Calu3 (cell line): Measurements from ENCODE around the gene SLC39A10. TPM values are rescaled to one million over a fixed set of nuclear protein-coding genes. Genes with fewer than 3 reads are reported as not detected.

Source experiments
- BruUV-seq: library from RNA; stranded (reverse); fragments of 400-500 nt; replicated peaks from 2 replicates; lab custom pipeline; 2021; lab: Mats Ljungman, UMichigan
- CTCF ChIA-PET: fragments of 300-600 bp; sonication (Branson Sonifier 250); formaldehyde crosslinking; loops from one replicate; lab custom pipeline; 2022; ENCODE audit warnings: antibody characterized with exemption; lab: Charles Lee
- DNase-seq: peaks from one replicate; pipeline ENCODE4 v3.0.0; 2022
- H3K27ac Mint-ChIP-seq: one replicate; pipeline ENCODE4 v1.8.0; 2022; ENCODE audit warnings: mixed read lengths; ENCODE audit not compliant: unreplicated experiment
- H3K27me3 Mint-ChIP-seq: one replicate; pipeline ENCODE4 v1.8.0; 2022; ENCODE audit warnings: mixed read lengths; ENCODE audit not compliant: unreplicated experiment
- H3K36me3 Mint-ChIP-seq: one replicate; pipeline ENCODE4 v1.8.0; 2022; ENCODE audit warnings: mild to moderate bottlenecking, moderate library complexity, mixed read lengths; ENCODE audit not compliant: insufficient read depth, unreplicated experiment
- H3K4me1 Mint-ChIP-seq: one replicate; pipeline ENCODE4 v1.8.0; 2022; ENCODE audit warnings: mild to moderate bottlenecking, low read depth, mixed read lengths; ENCODE audit not compliant: unreplicated experiment
- H3K4me3 Mint-ChIP-seq: one replicate; pipeline ENCODE4 v1.8.0; 2022; ENCODE audit warnings: mild to moderate bottlenecking, low read depth, moderate library complexity, mixed read lengths; ENCODE audit not compliant: unreplicated experiment
- H3K9me3 Mint-ChIP-seq: one replicate; pipeline ENCODE4 v1.8.0; 2022; ENCODE audit warnings: low read depth, mixed read lengths; ENCODE audit not compliant: unreplicated experiment
- CTCF ChIP-seq: fragments of 200-600 bp; IDR thresholded peaks from one replicate; pipeline ENCODE4 v1.8.0; 2022; ENCODE audit warnings: antibody characterized with exemption; ENCODE audit not compliant: unreplicated experiment
- intact Hi-C: fragments of 100-400 bp; cut with micrococcal nuclease; formaldehyde crosslinking; loops from one replicate; pipeline ENCODE4 v1.10.0; 2022; ENCODE audit not compliant: unreplicated experiment
- total RNA-seq: library from RNA; stranded (reverse); gene quantifications from 2 replicates; pipeline ENCODE4 v1.2.3, GENCODE V29; 2022

SLC39A10 gene
- total RNA-seq, 1 experiment from 2014 or later = 133 TPM

GRCh38 chr2:195657634-195658540 lies 861 bp downstream of the SLC39A10 start:
- TSS peak; percentile 74 for BruUV-seq
- no peaks in the 10 kb centered on the region for H3K9me3 Mint-ChIP-seq
- peaks cover 40% of the 10 kb centered on the region for H3K36me3 Mint-ChIP-seq
- TF ChIP-seq CTCF = no peak
- H3K4me1 Mint-ChIP-seq = peaks cover 28% of the 10 kb centered on the region
- intact Hi-C loops = loop anchor here (1.0 to 5.0 kb wide), 2 partner anchors 45 to 66 kb away; no protein-coding TSS in a partner anchor
- H3K27ac Mint-ChIP-seq = peak overlapping the region; percentile 99
- no peaks in the 10 kb centered on the region for H3K27me3 Mint-ChIP-seq
- peak overlapping the region; percentile 97 for H3K4me3 Mint-ChIP-seq
- peak; percentile 53 for DNase-seq
- CTCF ChIA-PET = interaction anchor here (0.6 to 1.7 kb wide), 3 partner anchors 82 to 1453 kb away, joined by 3 to 14 read pairs (median 4); no protein-coding TSS in a partner anchor

GRCh38 chr2:195658541-195658890 lies 1.5 kb downstream of the SLC39A10 start:
- H3K9me3 Mint-ChIP-seq = no peaks in the 10 kb centered on the region
- TF ChIP-seq CTCF = no peak
- intact Hi-C loops = loop anchor here (1.0 to 5.0 kb wide), 2 partner anchors 45 to 66 kb away; no protein-coding TSS in a partner anchor
- peak overlapping the region; percentile 99 for H3K27ac Mint-ChIP-seq
- CTCF ChIA-PET = no interaction called here
- peaks cover 28% of the 10 kb centered on the region for H3K4me1 Mint-ChIP-seq
- no peaks in the 10 kb centered on the region for H3K27me3 Mint-ChIP-seq
- H3K36me3 Mint-ChIP-seq = peaks cover 40% of the 10 kb centered on the region
- BruUV-seq = no TSS peak
- peak; percentile 54 for DNase-seq
- peak overlapping the region; percentile 97 for H3K4me3 Mint-ChIP-seq

- Mint-ChIP-seq H3K27ac (peak overlapping the region; percentile 99), H3K27me3 (no peaks in the 10 kb centered on the region), H3K4me1 (peaks cover 28% of the 10 kb centered on the region), H3K4me3 (peak overlapping the region; percentile 97), H3K9me3 (no peaks in the 10 kb centered on the region), H3K36me3 (peaks cover 40% of the 10 kb centered on the region)
- TF ChIP-seq CTCF = no peak
- BruUV-seq = no TSS peak
- intact Hi-C loops = loop anchor here (5.0 kb wide), 1 partner anchor 67 kb away; no protein-coding TSS in a partner anchor
- DNase-seq = no peak
- CTCF ChIA-PET = interaction anchor here (1.6 kb wide), 2 partner anchors 83 to 115 kb away, joined by 7 to 22 read pairs; no protein-coding TSS in a partner anchor
These were observed 2.1 kb downstream of the SLC39A10 start for GRCh38 chr2:195659114-195659513.

GRCh38 chr2:195659982-195660890 lies 3.2 kb downstream of the SLC39A10 start:
- peak overlapping the region; percentile 99 for H3K27ac Mint-ChIP-seq
- H3K36me3 Mint-ChIP-seq = peaks cover 40% of the 10 kb centered on the region
- H3K27me3 Mint-ChIP-seq = no peaks in the 10 kb centered on the region
- intact Hi-C loops = loop anchor here (1.0 to 10.0 kb wide), 5 partner anchors 68 to 1115 kb away; no protein-coding TSS in a partner anchor
- H3K4me1 Mint-ChIP-seq = peaks cover 28% of the 10 kb centered on the region
- CTCF ChIA-PET = interaction anchor here (0.7 to 1.6 kb wide), 9 partner anchors 9 to 340 kb away, joined by 3 to 22 read pairs (median 4); no protein-coding TSS in a partner anchor
- H3K4me3 Mint-ChIP-seq = peak overlapping the region; percentile 97
- DNase-seq = peak; percentile 82
- no peaks in the 10 kb centered on the region for H3K9me3 Mint-ChIP-seq
- no TSS peak for BruUV-seq
- peak; percentile 67 for TF ChIP-seq CTCF
